8988T (cell line): ENCODE measurements around the gene GDE1.
"Not testable (repeated sequence)": the region's sequence is repeated elsewhere in the genome, so short reads cannot be mapped to it uniquely, and the experiment has no call there.

Experiments used
- DNase-seq: peaks from one replicate; pipeline ENCODE4 v3.0.0; 2011

The GDE1 gene

GRCh38 chr16:19521471-19522396 lies at the start of gene GDE1:
Gene GDE1 (minus strand): TSS chr16:19522098. CDS start chr16:19521964, 134 bp downstream.
- DNase-seq = peak; percentile 66

DNA sequence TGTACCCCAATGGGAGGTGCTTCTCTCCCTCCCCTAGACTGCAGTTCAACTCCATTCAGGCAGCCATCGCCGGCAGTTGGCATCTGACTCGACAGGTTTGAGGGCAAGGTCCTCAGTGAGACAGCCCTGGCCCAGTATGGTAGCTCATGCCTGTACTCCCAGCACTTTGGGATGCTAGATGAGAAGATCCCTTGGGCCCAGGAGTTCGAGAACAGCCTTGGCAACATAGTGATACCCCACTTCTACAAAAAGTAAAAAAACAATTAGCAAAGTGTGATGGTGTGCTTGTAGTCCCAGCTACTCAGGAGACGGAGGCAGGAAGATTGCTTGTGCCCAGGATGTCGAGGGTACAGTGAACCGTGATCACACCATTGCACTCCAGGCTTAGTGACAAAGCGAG lies 45.7 kb upstream of the GDE1 start:
- DNase-seq = no peak

- DNase-seq = no peak
Observed at GRCh38 chr16:19566362-19566761, 44.5 kb upstream of the GDE1 start.

DNA sequence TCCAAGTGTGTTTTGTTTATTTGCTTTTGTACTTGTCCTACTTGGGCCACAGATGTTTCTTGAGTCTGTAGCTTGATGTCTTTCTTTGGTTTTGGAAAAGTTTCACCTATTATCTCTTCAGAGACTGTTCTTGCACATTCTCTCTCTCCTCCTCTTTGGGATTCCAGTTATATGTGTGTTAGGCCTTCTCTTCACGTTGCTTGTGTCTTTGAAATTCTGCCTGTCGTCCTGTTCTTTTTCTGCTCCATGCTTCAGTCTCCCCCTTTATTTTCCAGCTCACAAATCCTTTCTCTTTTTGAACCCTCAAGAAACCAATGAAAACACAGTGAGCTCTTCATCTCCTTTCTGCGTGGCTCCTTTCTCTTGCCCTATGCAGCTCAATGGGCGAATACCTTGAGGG lies 41.5 kb upstream of the GDE1 start:
- DNase-seq = no peak

- DNase-seq = no peak
Observed at GRCh38 chr16:19560078-19560477, 38.2 kb upstream of the GDE1 start.

- no peak for DNase-seq
Observed at GRCh38 chr16:19559242-19559910, 37.5 kb upstream of the GDE1 start.

DNA sequence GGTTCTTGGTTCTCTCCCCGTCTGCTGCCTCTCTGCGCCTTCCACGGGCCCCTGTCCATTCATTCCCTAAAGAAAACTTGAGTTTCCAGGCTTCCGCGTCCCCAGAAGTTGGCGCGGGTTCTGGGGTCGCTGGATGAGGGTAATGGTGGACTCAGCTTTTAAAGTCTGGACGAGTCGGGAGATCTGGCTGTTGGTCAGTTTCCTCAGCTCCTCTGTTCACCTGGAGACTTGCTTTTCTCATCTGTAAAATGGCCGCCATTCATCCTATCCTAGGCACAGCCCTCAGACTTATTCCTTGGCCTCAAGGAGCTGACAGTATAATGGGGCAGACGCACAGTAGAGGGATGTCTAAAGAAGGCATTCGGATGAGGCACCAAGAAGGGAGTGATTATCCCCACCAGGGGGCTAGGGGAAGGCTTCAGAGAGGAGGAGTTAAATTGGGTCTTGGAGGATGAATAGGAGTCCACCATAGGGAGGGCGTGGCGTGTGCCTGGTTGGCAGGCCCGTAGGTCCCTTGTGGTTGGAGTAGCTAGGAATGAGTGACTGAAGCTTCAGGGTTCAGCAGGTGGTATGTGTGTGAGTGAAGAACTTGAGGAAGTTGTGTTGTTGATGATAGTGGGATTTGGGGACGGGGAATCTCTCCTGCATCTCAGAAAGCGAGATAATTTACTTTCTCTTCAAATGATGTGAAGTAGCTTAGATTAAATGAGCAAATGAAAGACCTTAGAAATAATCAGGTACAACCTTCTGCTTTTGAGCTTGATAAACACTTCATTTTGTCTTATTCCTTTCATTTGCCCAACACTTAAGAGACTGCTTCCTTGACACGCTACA lies 34.3 kb upstream of the GDE1 start:
- DNase-seq = peak; percentile 14

GRCh38 chr16:19555186-19555937 lies 33.5 kb upstream of the GDE1 start, which contains the start of gene VPS35L:
Gene VPS35L (plus strand): TSS chr16:19555703. CDS start chr16:19555730, 27 bp downstream.
- peak; percentile 72 for DNase-seq

- no peak for DNase-seq
Observed at GRCh38 chr16:19549673-19550072, 27.8 kb upstream of the GDE1 start.

- no peak for DNase-seq
Observed at GRCh38 chr16:19548144-19548543, 26.2 kb upstream of the GDE1 start.

DNA sequence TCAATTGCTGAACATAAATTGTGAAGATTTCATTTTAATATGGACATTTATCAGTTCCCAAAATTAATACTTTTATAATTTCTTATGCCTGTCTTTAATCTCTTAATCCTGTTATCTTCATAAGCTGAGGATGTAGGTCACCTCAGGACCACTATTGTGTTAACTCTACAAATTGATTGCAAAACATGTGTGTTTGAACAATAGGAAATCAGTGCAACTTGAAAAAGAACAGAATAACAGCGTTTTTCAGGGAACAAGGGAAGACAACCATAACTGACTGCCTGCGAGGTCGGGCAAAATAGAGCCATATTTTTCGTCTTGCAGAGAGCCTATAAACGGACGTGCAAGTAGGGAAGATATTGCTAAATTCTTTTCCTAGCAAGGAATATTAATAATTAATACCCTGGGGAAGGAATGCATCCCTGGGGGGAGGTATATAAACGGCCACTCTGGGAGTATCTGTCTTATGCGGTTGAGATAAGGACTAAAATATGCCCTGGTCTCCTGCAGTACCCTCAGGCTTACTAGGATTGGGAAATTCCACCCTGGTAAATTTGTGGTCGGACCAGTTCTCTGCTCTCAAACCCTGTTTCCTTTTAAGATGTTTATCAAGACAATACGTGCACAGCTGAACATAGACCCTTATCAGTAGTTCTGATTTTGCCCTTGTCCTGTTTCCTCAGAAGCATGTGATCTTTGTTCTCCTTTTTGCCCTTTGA lies 21.5 kb upstream of the GDE1 start:
- DNase-seq = not testable (repeated sequence)

- DNase-seq = no peak
Observed at GRCh38 chr16:19542138-19542821, 20.4 kb upstream of the GDE1 start.

DNA sequence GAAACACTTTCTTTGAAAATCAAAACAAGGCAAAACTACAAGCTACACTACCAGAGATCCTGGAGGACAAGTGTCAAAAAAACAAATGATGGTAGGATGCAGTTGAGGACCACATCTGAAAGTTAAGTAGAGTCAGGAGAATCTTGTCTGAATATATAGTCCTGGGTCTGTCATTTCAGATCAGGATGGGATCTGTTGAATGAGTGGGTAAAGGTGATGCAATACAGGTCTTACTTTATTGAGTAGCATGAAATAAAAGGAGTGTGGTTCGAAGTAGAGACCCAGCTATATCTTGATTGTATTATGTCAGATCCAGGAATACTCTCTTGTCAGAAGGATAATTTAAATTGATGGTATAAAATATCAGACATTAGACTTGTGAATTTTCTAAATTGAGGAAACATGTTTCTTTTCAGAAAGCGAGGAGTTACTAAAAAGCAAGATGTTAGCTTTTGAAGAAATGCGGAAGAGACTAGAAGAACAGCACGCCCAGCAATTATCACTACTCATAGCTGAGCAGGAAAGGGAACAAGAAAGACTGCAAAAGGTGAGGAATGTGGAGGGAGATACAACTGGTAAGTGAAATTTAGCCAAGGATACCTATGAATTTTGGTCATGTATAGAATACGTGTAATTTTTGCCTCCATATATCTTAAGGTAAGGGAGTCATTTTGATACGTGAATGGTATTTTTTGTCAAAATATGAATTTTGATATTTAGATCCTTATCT lies 18.5 kb upstream of the GDE1 start:
- no peak for DNase-seq

GRCh38 chr16:19532601-19533000 lies 10.7 kb upstream of the GDE1 start:
- DNase-seq = no peak

DNA sequence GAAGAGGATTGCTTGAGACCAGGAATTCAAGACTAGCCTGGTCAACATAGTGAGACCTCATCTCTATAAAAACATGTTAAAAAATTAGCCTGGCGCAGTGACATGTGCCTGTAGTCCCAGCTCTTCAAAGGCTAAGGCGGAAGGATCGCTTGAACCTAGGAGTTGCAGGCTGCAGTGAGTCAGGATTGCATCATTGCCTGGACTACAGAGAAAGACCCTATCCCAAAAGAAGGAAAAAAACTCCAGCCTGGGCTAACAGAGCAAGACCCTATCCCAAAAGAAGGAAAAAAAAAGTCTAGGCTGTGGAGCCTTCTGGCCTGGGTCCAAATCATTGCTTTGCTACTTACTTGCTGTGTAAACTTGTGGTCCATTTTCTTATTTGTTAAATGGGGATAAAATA lies 6.8 kb upstream of the GDE1 start:
- no peak for DNase-seq

DNA sequence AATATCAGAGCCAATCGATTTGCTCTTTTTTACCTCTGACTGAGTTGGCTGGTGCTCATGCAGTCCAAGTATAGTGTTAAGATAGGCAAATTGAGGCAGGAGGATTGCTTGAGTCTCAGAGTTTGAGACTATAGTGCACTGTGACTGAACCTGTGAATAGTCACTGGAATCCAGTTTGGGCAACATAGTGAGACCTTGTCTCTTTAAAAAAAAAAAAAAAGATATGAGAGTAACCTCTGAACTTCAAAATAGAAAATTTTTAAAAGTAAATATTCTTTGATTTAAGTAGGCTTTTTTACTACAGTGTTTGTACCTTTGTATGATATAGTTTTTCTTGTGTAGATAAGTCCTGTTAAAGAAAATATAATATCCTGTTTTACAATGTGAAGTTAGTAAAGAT lies 5.3 kb upstream of the GDE1 start:
- no peak for DNase-seq

- DNase-seq = no peak
Observed at GRCh38 chr16:19525385-19525723, 3.5 kb upstream of the GDE1 start.

- DNase-seq = no peak
Observed at GRCh38 chr16:19524616-19525384, 2.9 kb upstream of the GDE1 start.

- DNase-seq = no peak
Observed at GRCh38 chr16:19524356-19524615, 2.4 kb upstream of the GDE1 start.
